Thyroid gland (tissue), 4 donors: ENCODE data around the gene STXBP3.

ENCODE experiments used
- CTCF ChIP-seq, 6 experiments: fragments of 200-600 bp in 3 of 6; fragments of 450-650 bp in 3 of 6; sonication (generic) in 3 of 6; IDR thresholded peaks; one replicate each; pipeline ENCODE4 v1.5.1; 2016 to 2019; ENCODE audit warnings: antibody characterized with exemption in 6 of 6, mild to moderate bottlenecking in 2 of 6, inconsistent platforms in 1 of 6, moderate library complexity in 1 of 6
- POLR2A ChIP-seq, 2 donors: fragments of 450-650 bp; IDR thresholded peaks; one replicate each; pipeline ENCODE4 v1.6.1; 2017; ENCODE audit warnings: antibody characterized with exemption in 2 of 2, mild to moderate bottlenecking in 2 of 2, moderate library complexity in 1 of 2

- no peak for TF ChIP-seq CTCF (IDR thresholded peaks at IDR 0.05)
- TF ChIP-seq POLR2A (IDR thresholded peaks at IDR 0.05) = no peak
These were observed 45.2 kb upstream of the STXBP3 start for GRCh38 chr1:108701176-108701849.
